ENCODE measurements around the gene RERE.

DNA sequence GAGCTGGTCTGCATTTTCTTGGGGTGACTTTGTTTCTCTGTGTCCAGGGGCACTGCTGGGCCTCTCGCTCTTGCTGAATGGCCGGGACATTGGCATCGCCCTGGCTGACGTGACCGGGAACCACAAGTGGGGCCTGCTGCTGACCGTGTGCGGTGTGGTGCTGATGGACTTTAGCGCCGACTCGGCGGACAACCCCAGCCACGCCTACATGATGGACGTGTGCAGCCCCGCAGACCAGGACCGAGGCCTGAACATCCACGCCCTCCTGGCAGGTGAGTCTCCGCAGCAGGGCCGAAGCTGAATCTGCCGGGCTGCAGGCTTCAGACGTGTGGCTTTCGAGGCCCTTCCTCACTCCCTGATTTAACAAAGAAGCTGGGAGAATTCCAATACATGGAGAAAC, 491.7 kb downstream of the RERE start:
- TF ChIP-seq POLR2A (IDR thresholded peaks at IDR 0.05; ENCODE audit: low read depth, low read length) = no peak
- TF ChIP-seq TAF1 (IDR thresholded peaks at IDR 0.05; ENCODE audit: borderline replicate concordance, low read depth, low read length) = no peak
